ENCODE data around the gene PPP1CC.
"Not testable (repeated sequence)": the region's sequence is repeated elsewhere in the genome, so short reads cannot be mapped to it uniquely, and the experiment has no call there.

GRCh38 chr12:110737016-110737415 is 5.7 kb downstream of the PPP1CC start:
- not testable (repeated sequence) for TF ChIP-seq POLR2A, CTCF, EP300 (IDR thresholded peaks at IDR 0.05)

All from ovary (tissue), 3 donors.